H1 (cell line): Measurements from ENCODE around the gene ZDHHC16. TPM values are rescaled to one million over a fixed set of nuclear protein-coding genes. Genes with fewer than 3 reads are reported as not detected.

Experiments used
- BRCA1 ChIP-seq: IDR thresholded peaks from 2 replicates; pipeline ENCODE4 v1.6.1; 2012; ENCODE audit warnings: low read depth, low read length, improper control_type of control experiment
- CBX5 ChIP-seq: fragments of 300-800, 300-1000 bp; sonication (generic); IDR thresholded peaks from 2 replicates; pipeline ENCODE4 v1.7.1; 2016; ENCODE audit warnings: antibody characterized with exemption, low read length, low read depth
- CHD2 ChIP-seq: IDR thresholded peaks from 2 replicates; pipeline ENCODE4 v1.6.1; 2012; ENCODE audit warnings: low read length, improper control_type of control experiment
- EGR1 ChIP-seq: IDR thresholded peaks from 2 replicates; pipeline ENCODE4 v1.6.1; 2011; ENCODE audit warnings: low read depth, low read length, borderline replicate concordance
- FOSL1 ChIP-seq: IDR thresholded peaks from 2 replicates; pipeline ENCODE4 v1.6.1; 2011; ENCODE audit warnings: mild to moderate bottlenecking, low read depth, low read length, moderate library complexity; ENCODE audit not compliant: insufficient read depth
- HDAC2 ChIP-seq, 2 experiments: fragments of 300-600 bp in 1 of 2; sonication (generic) in 1 of 2; IDR thresholded peaks; 2 replicates each; pipeline ENCODE4 v1.6.1; 2011 to 2012; ENCODE audit warnings: low read depth in 2 of 2, low read length in 2 of 2, mild to moderate bottlenecking in 2 of 2, moderate library complexity in 2 of 2, borderline replicate concordance in 1 of 2, inconsistent platforms in 1 of 2
- JUND ChIP-seq: IDR thresholded peaks from 2 replicates; pipeline ENCODE4 v1.6.1; 2011; ENCODE audit warnings: mild to moderate bottlenecking, improper control_type of control experiment, low read length
- KDM5A ChIP-seq: fragments of 200-600 bp; IDR thresholded peaks from 2 replicates; pipeline ENCODE4 v1.7.1; 2012; ENCODE audit warnings: mild to moderate bottlenecking, low read length, inconsistent platforms, mixed read lengths
- RBBP5 ChIP-seq: IDR thresholded peaks from 2 replicates; pipeline ENCODE4 v1.7.1; 2012; ENCODE audit warnings: low read depth, mild to moderate bottlenecking, inconsistent platforms, low read length, moderate library complexity, borderline replicate concordance
- RFX5 ChIP-seq: IDR thresholded peaks from 2 replicates; pipeline ENCODE4 v1.6.1; 2011; ENCODE audit warnings: low read depth, low read length, improper control_type of control experiment, borderline replicate concordance
- RXRA ChIP-seq: IDR thresholded peaks from 2 replicates; pipeline ENCODE4 v1.6.1; 2011; ENCODE audit warnings: low read depth, mild to moderate bottlenecking, low read length, moderate library complexity; ENCODE audit not compliant: insufficient read depth
- SAP30 ChIP-seq: fragments of 300-600 bp; sonication (generic); IDR thresholded peaks from 2 replicates; pipeline ENCODE4 v1.7.1; 2012; ENCODE audit warnings: low read length, moderate library complexity, mild to moderate bottlenecking, inconsistent platforms; ENCODE audit not compliant: insufficient read depth, insufficient replicate concordance
- SIX5 ChIP-seq: IDR thresholded peaks from 2 replicates; pipeline ENCODE4 v1.6.1; 2011; ENCODE audit warnings: mild to moderate bottlenecking, low read depth, low read length
- SP1 ChIP-seq: IDR thresholded peaks from 2 replicates; pipeline ENCODE4 v1.6.1; 2011; ENCODE audit warnings: low read depth, low read length
- SRF ChIP-seq: IDR thresholded peaks from 2 replicates; pipeline ENCODE4 v1.6.1; 2011; ENCODE audit warnings: mild to moderate bottlenecking, low read depth, low read length, moderate library complexity
- SUZ12 ChIP-seq: fragments of 200-600 bp; sonication (generic); IDR thresholded peaks from 2 replicates; pipeline ENCODE4 v1.6.1; 2012; ENCODE audit warnings: mild to moderate bottlenecking, inconsistent platforms, low read length, moderate library complexity, mixed read lengths
- TBP ChIP-seq: IDR thresholded peaks from 2 replicates; pipeline ENCODE4 v1.6.1; 2011; ENCODE audit warnings: low read depth, low read length, improper control_type of control experiment
- ZNF274 ChIP-seq: IDR thresholded peaks from 2 replicates; pipeline ENCODE4 v1.7.0; 2012; ENCODE audit warnings: low read length, borderline replicate concordance; ENCODE audit errors: extremely low read depth
- polyA plus RNA-seq, 7 experiments: library from polyadenylated mRNA; depleted of rRNA in 3 of 7; stranded (reverse) in 5 of 7; unstranded in 2 of 7; fragments of >200 nt in 5 of 7; fragments of 200-250 nt in 2 of 7; gene quantifications; 1 replicate in 5 of 7; 2 replicates in 1 of 7; 4 replicates in 1 of 7; pipeline versions ENCODE4 v1.2.1 to v1.2.3, GENCODE V29; 2011 to 2013; ENCODE audit warnings: missing spikeins in 2 of 7, mixed read lengths in 2 of 7
- total RNA-seq: library from RNA; stranded (reverse); fragmentation: NEBNext Ultra II Directional; extraction: Animal tissue kit (Norgen Biotek cat#: 25700); gene quantifications from 2 replicates; pipeline ENCODE4 v1.2.1, GENCODE V29; 2021
- TF ChIP-seq, protein P1 (sequence below): IDR thresholded peaks from 2 replicates; pipeline ENCODE4 v1.6.1; 2011; ENCODE audit warnings: low read length, improper control_type of control experiment
- TF ChIP-seq, protein P2 (sequence below): IDR thresholded peaks from 2 replicates; pipeline ENCODE4 v1.6.1; 2012; ENCODE audit warnings: inconsistent platforms
- TF ChIP-seq, protein P3 (sequence below): IDR thresholded peaks from 2 replicates; pipeline ENCODE4 v1.6.1; 2012; ENCODE audit warnings: low read length, inconsistent platforms

Gene ZDHHC16
- total and polyA plus RNA-seq, 2 of the 8 experiments (the other 6 are each of a cell fraction or from before 2014, with no cell fraction given), result 45.9 to 108 TPM

DNA sequence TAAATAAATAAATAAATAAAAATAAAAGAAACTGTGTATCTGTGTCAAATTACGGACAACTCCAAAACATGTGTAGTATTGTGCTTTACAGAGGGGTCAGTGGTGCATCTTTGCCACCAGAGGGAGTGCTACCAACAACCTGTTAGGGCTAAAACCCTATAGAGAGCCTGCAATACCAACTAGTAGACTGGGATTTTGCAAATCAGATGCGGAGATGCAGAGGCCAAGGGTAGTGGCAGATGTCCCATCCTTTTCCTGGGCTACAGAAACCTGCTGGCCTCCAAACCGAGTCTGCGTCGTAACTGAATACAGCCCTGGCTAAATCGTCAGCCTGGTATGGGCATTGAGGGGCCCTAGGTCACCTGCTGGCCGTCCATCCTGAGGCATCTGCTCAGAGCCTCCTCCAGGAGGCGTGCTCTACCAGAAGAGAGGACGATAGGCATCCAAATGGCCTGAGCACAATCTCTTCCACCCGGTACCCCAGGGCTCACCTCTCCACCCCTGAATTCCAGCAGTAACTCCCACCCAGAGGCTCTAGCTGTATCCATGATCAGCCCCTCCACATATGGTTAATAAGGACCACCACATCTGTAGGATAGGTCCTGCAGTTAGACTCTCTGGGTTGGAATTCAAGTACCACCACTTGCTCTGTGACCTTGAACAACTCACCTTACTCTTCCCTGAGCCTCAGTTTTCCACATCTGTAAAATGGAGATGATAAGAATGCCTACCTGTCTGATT is 38.6 kb upstream of the ZDHHC16 start (continued):
- peak in 1 of 2 experiments; percentile 99; a peak in 1 of 4 replicates for TF ChIP-seq HDAC2 (IDR thresholded peaks at IDR 0.05; ENCODE audit: borderline replicate concordance in 1 of 2, low read depth in 2 of 2, low read length in 2 of 2)
- no peak for TF ChIP-seq BRCA1
- no peak; the same call in 1 of the 2 replicates for TF ChIP-seq JUND
- no peak for TF ChIP-seq SP1
- TF ChIP-seq ZNF274, result no peak
- no peak for TF ChIP-seq EGR1
- TF ChIP-seq RFX5, result no peak
- TF ChIP-seq FOSL1, result no peak
- TF ChIP-seq, protein P1, sequence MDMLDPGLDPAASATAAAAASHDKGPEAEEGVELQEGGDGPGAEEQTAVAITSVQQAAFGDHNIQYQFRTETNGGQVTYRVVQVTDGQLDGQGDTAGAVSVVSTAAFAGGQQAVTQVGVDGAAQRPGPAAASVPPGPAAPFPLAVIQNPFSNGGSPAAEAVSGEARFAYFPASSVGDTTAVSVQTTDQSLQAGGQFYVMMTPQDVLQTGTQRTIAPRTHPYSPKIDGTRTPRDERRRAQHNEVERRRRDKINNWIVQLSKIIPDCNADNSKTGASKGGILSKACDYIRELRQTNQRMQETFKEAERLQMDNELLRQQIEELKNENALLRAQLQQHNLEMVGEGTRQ, result no peak
- TF ChIP-seq RXRA, result no peak
- TF ChIP-seq, protein P2, sequence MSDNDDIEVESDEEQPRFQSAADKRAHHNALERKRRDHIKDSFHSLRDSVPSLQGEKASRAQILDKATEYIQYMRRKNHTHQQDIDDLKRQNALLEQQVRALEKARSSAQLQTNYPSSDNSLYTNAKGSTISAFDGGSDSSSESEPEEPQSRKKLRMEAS, result no peak
- no peak for TF ChIP-seq CBX5
- TF ChIP-seq, protein P3, sequence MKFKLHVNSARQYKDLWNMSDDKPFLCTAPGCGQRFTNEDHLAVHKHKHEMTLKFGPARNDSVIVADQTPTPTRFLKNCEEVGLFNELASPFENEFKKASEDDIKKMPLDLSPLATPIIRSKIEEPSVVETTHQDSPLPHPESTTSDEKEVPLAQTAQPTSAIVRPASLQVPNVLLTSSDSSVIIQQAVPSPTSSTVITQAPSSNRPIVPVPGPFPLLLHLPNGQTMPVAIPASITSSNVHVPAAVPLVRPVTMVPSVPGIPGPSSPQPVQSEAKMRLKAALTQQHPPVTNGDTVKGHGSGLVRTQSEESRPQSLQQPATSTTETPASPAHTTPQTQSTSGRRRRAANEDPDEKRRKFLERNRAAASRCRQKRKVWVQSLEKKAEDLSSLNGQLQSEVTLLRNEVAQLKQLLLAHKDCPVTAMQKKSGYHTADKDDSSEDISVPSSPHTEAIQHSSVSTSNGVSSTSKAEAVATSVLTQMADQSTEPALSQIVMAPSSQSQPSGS, result no peak
- TF ChIP-seq SUZ12, result no peak
- TF ChIP-seq RBBP5, result peak; percentile 51; the same call in 1 of the 2 replicates
- no peak for TF ChIP-seq SIX5
- no peak for TF ChIP-seq CHD2
- TF ChIP-seq SAP30, result no peak
- TF ChIP-seq KDM5A, result no peak
- TF ChIP-seq SRF, result no peak
- TF ChIP-seq TBP, result 0 out of 2 replicates have a peak, but pooled peaks have one; percentile 34
